GM19463 (cell line): ENCODE data around the gene NAALADL2.
"Not testable (repeated sequence)": the region's sequence is repeated elsewhere in the genome, so short reads cannot be mapped to it uniquely, and the experiment has no call there.

Experiments used
- ATAC-seq: cut with Tn5 transposase; IDR thresholded peaks from one replicate; pipeline ENCODE4 v1.9.1; 2021; ENCODE audit warnings: mild to moderate bottlenecking, moderate library complexity; ENCODE audit not compliant: unreplicated experiment

The NAALADL2 gene

GRCh38 chr3:175066617-175067415, 207.7 kb downstream of the NAALADL2 start:
- ATAC-seq, result no peak

- no peak for ATAC-seq
Observed at GRCh38 chr3:175068587-175068986, 209.5 kb downstream of the NAALADL2 start.

- no peak for ATAC-seq
Observed at GRCh38 chr3:175070946-175071345, 211.8 kb downstream of the NAALADL2 start.

DNA sequence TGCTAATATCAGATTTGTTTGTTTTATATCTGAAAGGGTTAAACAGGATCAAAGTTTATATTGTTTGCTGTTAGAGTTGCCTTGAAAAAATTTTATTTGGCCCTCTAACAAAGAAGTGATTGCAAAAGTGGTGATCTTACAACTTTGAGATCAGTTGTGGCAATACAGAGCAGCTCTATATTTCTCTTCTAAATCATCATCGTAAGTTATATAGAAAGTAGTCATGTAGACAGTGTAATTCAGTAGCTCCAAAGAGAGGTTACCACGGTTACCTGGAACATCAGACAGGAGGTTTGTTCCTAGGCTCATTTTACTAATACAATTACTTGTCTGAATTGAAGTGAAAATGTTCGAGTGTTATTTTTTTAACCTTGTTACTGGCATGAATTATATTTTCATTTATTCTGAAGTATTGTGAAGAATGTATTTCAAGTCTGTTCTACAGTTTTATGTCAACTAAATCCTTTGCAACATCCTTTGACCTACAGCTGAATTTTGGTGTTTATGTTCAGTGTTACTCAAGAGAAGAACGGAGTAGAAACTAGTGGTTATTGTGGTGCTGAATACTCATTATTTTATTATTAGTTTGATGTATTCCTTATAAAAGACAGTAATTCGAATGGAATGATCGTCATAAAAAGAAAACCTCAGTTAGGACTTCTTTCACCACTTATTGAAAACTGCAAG, 214.2 kb downstream of the NAALADL2 start:
- no peak for ATAC-seq

DNA sequence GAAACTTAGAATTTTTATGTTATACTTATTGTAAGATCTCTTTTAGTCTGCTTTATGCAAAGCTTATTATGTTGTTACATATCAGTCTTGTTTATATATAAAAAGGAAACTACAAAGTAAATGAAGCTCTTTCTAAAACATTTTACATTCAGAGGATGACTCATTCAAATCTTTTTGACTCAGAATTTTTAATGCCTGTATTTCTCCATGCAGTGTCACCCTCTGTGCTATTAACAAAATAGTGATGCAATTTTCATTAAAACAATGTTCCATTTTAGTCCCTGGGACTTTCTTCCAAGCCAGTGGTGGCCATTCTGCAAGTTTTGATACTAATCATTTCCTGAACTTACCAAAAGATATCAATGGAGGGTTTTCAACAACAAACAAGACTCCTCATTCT, 216.1 kb downstream of the NAALADL2 start:
- ATAC-seq, result no peak

DNA sequence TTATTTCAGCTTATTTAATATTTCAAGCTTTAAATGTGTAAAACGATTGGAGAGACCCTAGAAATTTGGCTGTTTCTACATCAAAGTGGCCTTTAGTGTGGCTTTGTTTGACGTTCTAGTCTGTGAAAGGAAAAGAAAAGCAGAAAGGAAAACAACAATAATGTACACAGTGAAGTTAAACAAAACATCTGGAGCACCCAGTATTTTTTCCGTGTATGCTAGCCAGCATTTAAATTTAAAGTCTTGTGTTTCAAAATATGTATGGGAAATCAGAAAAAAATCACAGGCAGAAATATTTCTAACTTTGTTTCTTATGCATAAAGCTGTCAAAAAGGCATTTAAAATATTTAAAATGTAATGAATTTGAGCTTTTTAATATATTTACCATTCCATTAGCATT, 218.1 kb downstream of the NAALADL2 start:
- no peak for ATAC-seq

DNA sequence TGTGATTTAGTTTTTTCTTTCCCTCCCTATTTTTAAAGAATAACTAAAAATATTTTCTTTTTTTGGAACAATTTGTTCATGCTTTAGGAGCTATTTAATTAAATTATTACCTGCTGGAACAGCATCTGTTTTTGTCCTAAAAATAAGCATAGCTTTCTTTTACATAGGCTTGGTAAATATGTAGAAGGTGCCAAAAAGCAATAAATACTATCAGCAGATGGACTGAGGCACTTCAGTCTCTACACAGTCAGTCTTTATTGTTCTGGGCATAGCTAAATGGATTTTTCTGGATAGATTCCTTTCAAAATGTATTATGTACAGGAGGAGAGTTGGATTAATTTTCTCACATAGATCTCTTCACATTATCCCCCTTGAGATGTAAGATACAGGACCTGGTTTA, 223.5 kb downstream of the NAALADL2 start:
- no peak for ATAC-seq

DNA sequence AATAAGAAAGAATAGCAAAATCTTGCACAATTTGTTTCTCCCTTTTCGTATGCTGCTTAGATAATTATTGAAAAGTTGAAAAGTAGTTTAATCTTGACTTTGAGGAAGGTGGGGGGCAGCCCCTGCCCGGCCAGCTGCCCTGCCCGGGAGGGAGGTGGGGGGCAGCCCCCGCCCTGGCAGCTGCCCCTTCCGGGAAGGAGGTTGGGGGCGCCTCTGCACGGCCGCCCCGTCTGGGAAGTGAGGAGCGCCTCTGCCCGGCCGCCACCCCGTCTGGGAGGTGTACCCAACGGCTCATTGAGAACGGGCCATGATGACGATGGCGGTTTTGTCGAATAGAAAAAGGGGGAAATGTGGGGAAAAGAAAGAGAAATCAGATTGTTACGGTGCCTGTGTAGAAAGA, 228.0 kb downstream of the NAALADL2 start:
- not testable (repeated sequence) for ATAC-seq

GRCh38 chr3:175088766-175089380, 229.7 kb downstream of the NAALADL2 start:
- ATAC-seq, result no peak

DNA sequence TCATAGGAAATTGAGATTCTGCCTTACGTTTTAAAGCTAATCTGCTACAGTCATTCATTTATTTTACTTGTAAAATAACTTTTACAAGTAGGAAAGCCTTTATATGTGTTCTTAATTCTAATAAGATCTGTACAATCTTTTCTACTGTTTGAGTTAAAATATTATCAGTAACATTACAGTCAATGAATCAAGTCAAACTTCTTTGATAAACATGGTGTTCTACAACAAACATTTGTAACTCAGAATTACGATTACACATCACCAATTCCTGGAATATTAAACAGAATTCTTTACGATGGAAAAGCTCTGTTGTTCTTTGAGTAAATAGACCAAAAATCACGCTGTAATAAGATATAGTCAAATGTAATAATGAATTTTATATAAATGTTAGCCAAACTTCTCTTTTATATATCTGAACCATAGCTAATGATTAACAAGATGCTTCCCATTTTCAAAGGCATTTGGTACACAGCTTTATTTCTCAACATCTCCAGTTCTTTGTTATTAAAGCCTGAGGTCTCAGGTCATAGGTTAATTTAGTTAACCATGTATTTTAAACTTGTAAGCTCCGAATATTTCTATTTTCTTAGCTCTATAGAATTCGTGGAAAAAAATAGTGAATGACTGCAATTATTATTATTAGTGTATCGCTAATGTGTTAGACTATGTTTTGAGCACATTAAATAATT, 232.4 kb downstream of the NAALADL2 start:
- no peak for ATAC-seq

DNA sequence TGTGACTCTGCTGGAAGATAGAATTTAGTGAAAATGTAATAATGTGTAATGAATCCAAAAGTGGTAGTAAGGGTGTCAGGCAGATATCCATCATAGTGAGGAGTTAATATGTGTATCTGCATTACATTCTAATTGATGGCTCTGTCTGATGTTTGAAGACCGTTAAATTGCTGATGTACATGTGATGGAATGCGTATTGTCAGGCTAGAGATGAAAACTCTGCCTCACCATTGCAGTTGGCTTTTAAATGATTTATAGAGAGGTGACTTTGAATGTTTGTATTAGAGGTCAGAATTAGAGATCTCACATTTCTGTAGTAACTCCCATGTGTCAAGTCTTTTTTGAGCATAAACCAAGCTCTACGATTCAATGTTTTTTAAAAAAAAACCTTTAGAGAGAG, 234.6 kb downstream of the NAALADL2 start:
- no peak for ATAC-seq

GRCh38 chr3:175094344-175094743, 235.2 kb downstream of the NAALADL2 start:
- ATAC-seq, result no peak

DNA sequence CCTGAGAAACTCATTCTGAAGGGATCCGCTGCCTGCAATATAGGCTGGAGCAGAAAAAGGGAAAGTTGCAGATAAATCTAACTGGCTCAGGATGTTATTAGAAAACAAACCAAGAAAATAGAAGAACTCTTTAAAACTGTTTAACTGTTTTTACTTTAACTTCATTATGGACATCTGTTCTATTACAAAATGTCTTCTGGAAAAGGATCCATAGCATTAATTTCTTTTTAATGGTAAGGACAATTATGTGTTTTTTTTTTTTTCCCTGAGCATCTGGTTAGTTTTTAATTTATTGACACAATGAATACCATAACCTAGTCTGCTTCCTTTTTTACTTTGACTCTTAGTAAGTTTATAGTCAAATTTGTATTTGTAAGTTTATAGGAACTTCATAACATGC, 239.5 kb downstream of the NAALADL2 start:
- no peak for ATAC-seq

DNA sequence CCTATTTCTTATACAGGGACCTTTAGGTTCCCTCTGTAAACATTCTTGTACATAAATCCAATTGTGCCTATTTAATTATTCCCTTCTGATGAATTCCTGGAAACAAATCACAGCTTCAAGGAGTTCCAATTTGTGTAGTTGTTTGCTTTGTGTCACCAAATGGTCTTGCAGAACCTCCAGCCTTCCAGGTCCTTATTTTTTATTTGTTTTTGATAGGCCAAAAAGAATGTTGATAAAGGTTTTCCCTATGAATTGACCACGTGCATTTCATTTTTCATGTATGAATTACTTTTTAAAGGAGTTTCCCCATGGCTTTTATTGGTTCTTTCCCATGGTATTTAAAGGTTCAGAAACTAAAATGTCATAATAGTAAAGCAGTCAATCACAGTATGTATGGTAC, 243.0 kb downstream of the NAALADL2 start:
- ATAC-seq, result no peak

DNA sequence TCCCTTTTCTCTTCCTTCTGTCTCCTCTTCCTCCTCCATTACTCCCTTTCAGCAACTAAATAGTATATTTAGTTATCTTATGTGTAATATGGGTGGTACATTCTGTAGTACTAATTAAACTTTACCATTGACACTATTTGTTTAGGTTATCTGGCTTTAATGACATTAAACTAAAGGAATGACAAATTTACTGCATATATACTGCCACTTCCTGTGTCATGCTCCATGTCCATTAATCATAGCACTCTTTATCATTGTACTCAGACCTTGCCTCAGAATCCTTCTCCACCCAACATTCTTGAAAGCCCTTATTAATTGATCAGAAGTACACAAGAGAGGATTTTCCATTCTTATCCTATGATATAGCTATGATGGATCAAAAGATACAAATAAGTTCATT, 244.2 kb downstream of the NAALADL2 start:
- ATAC-seq, result no peak

DNA sequence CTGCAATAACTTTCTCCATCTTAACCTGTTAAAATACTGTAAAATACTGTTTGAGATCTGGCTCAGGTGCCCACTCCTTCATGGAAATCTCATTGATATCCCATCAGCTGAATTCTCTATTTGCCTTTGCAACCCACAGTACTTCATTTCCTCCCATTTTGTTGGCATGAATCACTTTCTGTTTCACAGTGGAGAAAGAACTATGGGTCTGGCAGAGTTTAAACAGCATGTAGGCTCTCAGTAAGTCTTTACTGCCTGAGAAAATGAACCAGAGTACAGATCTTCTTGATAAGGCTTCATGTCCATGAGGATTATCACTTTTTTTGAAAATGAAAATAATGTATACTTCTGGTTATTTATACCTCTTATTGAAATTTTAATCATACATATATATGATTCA, 245.9 kb downstream of the NAALADL2 start:
- no peak for ATAC-seq

DNA sequence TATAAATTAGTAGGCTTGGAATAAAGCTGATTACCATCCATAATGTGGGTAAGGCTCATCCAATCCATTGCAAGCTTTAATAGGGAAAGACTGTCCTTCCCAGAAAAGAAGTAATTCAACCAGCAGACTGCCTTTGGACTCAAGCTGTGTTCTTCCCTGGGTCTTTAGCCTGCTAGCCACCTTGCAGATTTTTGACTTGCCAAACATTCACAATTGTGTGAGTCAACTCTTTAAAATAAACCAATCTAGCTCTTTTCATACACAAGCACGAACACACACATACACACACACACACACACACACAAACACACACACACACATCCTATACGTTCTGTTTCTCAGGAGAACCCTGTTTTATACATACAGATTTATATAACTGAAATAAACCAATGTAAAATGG, 248.1 kb downstream of the NAALADL2 start:
- ATAC-seq, result no peak

- no peak for ATAC-seq
Observed at GRCh38 chr3:175107995-175108394, 248.9 kb downstream of the NAALADL2 start.

- ATAC-seq, result no peak
Observed at GRCh38 chr3:175108613-175109151, 249.5 kb downstream of the NAALADL2 start.

- ATAC-seq, result no peak
Observed at GRCh38 chr3:175111036-175111435, 251.9 kb downstream of the NAALADL2 start.

- ATAC-seq, result no peak
Observed at GRCh38 chr3:175118382-175118941, 259.3 kb downstream of the NAALADL2 start.
